ENCODE data around the gene PTGDR. TPM values are rescaled to one million over a fixed set of nuclear protein-coding genes. Genes with fewer than 3 reads are reported as not detected.

PTGDR gene
- total RNA-seq, 2 donors from 2014 or later = 0.09 TPM; not detected in 1

DNA sequence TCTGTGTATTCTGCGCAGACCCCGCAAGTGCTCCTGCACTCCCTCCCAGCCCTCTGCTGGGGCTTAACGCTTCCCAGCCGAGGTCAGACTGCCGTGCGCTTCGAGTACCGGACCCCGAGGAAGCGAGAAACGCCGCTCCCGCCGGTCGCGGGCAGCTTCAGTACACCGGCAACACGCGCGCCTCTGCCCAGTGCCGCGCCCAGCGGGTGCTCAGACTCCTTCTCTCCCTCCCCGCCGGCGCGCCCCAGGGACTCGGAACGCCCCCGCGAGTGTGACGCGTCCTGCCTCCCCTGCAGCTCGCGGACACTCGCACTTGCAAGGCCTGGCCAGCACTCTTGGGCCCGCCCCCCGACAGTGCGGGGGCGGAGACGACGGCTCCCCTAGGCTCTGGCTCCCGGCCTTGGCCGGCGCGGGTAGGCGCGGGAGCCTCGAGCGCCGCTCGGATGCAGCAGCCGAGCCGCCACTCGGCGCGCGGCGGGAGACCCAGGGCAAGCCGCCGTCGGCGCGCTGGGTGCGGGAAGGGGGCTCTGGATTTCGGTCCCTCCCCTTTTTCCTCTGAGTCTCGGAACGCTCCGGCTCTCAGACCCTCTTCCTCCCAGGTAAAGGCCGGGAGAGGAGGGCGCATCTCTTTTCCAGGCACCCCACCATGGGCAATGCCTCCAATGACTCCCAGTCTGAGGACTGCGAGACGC lies 46.6 kb downstream of the PTGDR start, which contains the start of gene PTGER2:
Gene PTGER2 (plus strand): TSS at position 410 of the 692 bp plus-strand sequence. CDS start 237 bp downstream, at position 647.
- H3K27ac ChIP-seq (ENCODE audit: low read depth, low read length) = no peak within 1 kb of the TSS
- H3K4me3 Mint-ChIP-seq = peak within 1 kb of the TSS; percentile 61
- H3K9me3 ChIP-seq (ENCODE audit: control insufficient read depth, low read length) = no peaks in the 10 kb centered on the region
- DNase-seq = peak; percentile 83
- H3K9me3 Mint-ChIP-seq = no peaks in the 10 kb centered on the region
- H3K4me1 Mint-ChIP-seq = peaks cover 12% of the 10 kb centered on the region
- H3K27ac Mint-ChIP-seq = no peak within 1 kb of the TSS
- H3K27me3 ChIP-seq (ENCODE audit: control insufficient read depth, insufficient read depth, low read length, poor library complexity, severe bottlenecking) = peaks cover 82% of the 10 kb centered on the region
- H3K36me3 ChIP-seq (ENCODE audit: control insufficient read depth, insufficient read depth, low read length) = no peaks in the 10 kb centered on the region
- peaks cover 77% of the 10 kb centered on the region for H3K27me3 Mint-ChIP-seq (ENCODE audit: insufficient read depth)
- H3K9ac ChIP-seq (ENCODE audit: extremely low read depth, low read length, poor library complexity, severe bottlenecking) = no peak within 1 kb of the TSS
- no peaks in the 10 kb centered on the region for H3K36me3 Mint-ChIP-seq (ENCODE audit: low read depth)
- 0 to 1% methylated on average over 10 to 73 of the region's 73 CpGs for WGBS, 2 experiments (ENCODE audit: insufficient coverage in 1 of 2, insufficient read length in 1 of 2)
- peak within 1 kb of the TSS; percentile 80 for H3K4me3 ChIP-seq (ENCODE audit: low read length)
- H3K4me1 ChIP-seq (ENCODE audit: control insufficient read depth, insufficient read depth, low read length) = no peaks in the 10 kb centered on the region
- TF ChIP-seq, protein P1, sequence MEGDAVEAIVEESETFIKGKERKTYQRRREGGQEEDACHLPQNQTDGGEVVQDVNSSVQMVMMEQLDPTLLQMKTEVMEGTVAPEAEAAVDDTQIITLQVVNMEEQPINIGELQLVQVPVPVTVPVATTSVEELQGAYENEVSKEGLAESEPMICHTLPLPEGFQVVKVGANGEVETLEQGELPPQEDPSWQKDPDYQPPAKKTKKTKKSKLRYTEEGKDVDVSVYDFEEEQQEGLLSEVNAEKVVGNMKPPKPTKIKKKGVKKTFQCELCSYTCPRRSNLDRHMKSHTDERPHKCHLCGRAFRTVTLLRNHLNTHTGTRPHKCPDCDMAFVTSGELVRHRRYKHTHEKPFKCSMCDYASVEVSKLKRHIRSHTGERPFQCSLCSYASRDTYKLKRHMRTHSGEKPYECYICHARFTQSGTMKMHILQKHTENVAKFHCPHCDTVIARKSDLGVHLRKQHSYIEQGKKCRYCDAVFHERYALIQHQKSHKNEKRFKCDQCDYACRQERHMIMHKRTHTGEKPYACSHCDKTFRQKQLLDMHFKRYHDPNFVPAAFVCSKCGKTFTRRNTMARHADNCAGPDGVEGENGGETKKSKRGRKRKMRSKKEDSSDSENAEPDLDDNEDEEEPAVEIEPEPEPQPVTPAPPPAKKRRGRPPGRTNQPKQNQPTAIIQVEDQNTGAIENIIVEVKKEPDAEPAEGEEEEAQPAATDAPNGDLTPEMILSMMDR (conservative IDR thresholded peaks at IDR 0.05) = no peak

DNA sequence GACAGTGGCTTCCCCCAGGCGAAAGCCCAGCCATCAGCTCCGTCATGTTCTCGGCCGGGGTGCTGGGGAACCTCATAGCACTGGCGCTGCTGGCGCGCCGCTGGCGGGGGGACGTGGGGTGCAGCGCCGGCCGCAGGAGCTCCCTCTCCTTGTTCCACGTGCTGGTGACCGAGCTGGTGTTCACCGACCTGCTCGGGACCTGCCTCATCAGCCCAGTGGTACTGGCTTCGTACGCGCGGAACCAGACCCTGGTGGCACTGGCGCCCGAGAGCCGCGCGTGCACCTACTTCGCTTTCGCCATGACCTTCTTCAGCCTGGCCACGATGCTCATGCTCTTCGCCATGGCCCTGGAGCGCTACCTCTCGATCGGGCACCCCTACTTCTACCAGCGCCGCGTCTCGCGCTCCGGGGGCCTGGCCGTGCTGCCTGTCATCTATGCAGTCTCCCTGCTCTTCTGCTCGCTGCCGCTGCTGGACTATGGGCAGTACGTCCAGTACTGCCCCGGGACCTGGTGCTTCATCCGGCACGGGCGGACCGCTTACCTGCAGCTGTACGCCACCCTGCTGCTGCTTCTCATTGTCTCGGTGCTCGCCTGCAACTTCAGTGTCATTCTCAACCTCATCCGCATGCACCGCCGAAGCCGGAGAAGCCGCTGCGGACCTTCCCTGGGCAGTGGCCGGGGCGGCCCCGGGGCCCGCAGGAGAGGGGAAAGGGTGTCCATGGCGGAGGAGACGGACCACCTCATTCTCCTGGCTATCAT lies 47.3 kb downstream of the PTGDR start:
- H3K4me3 ChIP-seq (ENCODE audit: low read length) = peak overlapping the region; percentile 80
- TF ChIP-seq, protein P1 (conservative IDR thresholded peaks at IDR 0.05) = no peak
- peaks cover 79% of the 10 kb centered on the region for H3K27me3 ChIP-seq (ENCODE audit: control insufficient read depth, insufficient read depth, low read length, poor library complexity, severe bottlenecking)
- H3K27ac ChIP-seq (ENCODE audit: low read depth, low read length) = no peak overlapping the region
- Mint-ChIP-seq H3K4me3 (peak overlapping the region; percentile 61), H3K4me1 (peaks cover 12% of the 10 kb centered on the region), H3K27ac (no peak overlapping the region), H3K9me3 (no peaks in the 10 kb centered on the region), H3K27me3 (ENCODE audit: insufficient read depth) (peaks cover 75% of the 10 kb centered on the region), H3K36me3 (ENCODE audit: low read depth) (no peaks in the 10 kb centered on the region)
- H3K4me1 ChIP-seq (ENCODE audit: control insufficient read depth, insufficient read depth, low read length) = no peaks in the 10 kb centered on the region
- no peaks in the 10 kb centered on the region for H3K9me3 ChIP-seq (ENCODE audit: control insufficient read depth, low read length)
- H3K36me3 ChIP-seq (ENCODE audit: control insufficient read depth, insufficient read depth, low read length) = no peaks in the 10 kb centered on the region
- H3K9ac ChIP-seq (ENCODE audit: extremely low read depth, low read length, poor library complexity, severe bottlenecking) = no peak overlapping the region
- DNase-seq = peak; percentile 79
- WGBS, 2 experiments (ENCODE audit: insufficient coverage in 1 of 2, insufficient read length in 1 of 2) = 3 to 6% methylated on average over 13 to 63 of the region's 63 CpGs

DNA sequence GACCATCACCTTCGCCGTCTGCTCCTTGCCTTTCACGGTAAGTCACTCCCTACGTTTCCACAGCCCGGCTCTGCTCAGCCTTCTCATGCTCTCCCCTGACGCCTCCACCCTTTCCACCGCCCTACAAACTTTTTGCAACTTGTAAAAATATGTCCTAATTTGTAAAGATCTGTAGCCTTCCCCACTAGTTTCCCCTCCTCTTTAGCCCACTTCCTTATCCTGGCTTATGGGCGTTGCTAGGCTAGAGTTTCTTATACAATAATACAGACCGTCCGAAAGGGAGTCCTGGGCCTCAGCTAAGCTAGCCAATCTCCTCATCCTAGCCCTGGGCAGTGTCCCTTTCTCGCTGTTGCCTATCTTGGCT lies 47.8 kb downstream of the PTGDR start:
- peaks cover 12% of the 10 kb centered on the region for H3K4me1 Mint-ChIP-seq
- peak overlapping the region; percentile 80 for H3K4me3 ChIP-seq (ENCODE audit: low read length)
- no peaks in the 10 kb centered on the region for H3K36me3 ChIP-seq (ENCODE audit: control insufficient read depth, insufficient read depth, low read length)
- H3K4me1 ChIP-seq (ENCODE audit: control insufficient read depth, insufficient read depth, low read length) = no peaks in the 10 kb centered on the region
- H3K27me3 ChIP-seq (ENCODE audit: control insufficient read depth, insufficient read depth, low read length, poor library complexity, severe bottlenecking) = peaks cover 77% of the 10 kb centered on the region
- no peaks in the 10 kb centered on the region for H3K36me3 Mint-ChIP-seq (ENCODE audit: low read depth)
- peaks cover 74% of the 10 kb centered on the region for H3K27me3 Mint-ChIP-seq (ENCODE audit: insufficient read depth)
- WGBS, 2 experiments (ENCODE audit: insufficient coverage in 1 of 2, insufficient read length in 1 of 2) = 42 to 47% methylated on average over 11 of the region's 11 CpGs
- no peak for DNase-seq
- TF ChIP-seq, protein P1 (conservative IDR thresholded peaks at IDR 0.05) = no peak
- no peaks in the 10 kb centered on the region for H3K9me3 ChIP-seq (ENCODE audit: control insufficient read depth, low read length)
- H3K27ac Mint-ChIP-seq = no peak overlapping the region
- H3K4me3 Mint-ChIP-seq = peak overlapping the region; percentile 61
- peaks cover 5% of the 10 kb centered on the region for H3K9me3 Mint-ChIP-seq
- no peak overlapping the region for H3K27ac ChIP-seq (ENCODE audit: low read depth, low read length)
- no peak overlapping the region for H3K9ac ChIP-seq (ENCODE audit: extremely low read depth, low read length, poor library complexity, severe bottlenecking)
